Endothelial cell of umbilical vein (primary cell): ENCODE measurements around the gene SIVA1.

Experiments used
- CTCF ChIP-seq, 2 donors: IDR thresholded peaks; 1 replicate in 1 of 2; 2 replicates in 1 of 2; pipeline ENCODE4 v1.5.1; 2011; ENCODE audit warnings: low read length in 2 of 2, mild to moderate bottlenecking in 2 of 2, moderate library complexity in 2 of 2, control low read depth in 1 of 2, inconsistent platforms in 1 of 2, low read depth in 1 of 2; ENCODE audit not compliant: insufficient read depth in 1 of 2; ENCODE audit errors: extremely low read depth in 1 of 2
- MYC ChIP-seq: IDR thresholded peaks from one replicate; pipeline ENCODE4 v1.6.1; 2011; ENCODE audit warnings: mild to moderate bottlenecking, low read depth, low read length
- POLR2A ChIP-seq: IDR thresholded peaks from 2 replicates; pipeline ENCODE4 v1.6.1; 2012; ENCODE audit warnings: low read depth, mild to moderate bottlenecking, control low read depth, low read length
- POLR2AphosphoS5 ChIP-seq: IDR thresholded peaks from 2 replicates; pipeline ENCODE4 v1.6.1; 2012; ENCODE audit warnings: low read depth, mild to moderate bottlenecking, control low read depth, low read length, moderate library complexity; ENCODE audit not compliant: insufficient read depth

DNA sequence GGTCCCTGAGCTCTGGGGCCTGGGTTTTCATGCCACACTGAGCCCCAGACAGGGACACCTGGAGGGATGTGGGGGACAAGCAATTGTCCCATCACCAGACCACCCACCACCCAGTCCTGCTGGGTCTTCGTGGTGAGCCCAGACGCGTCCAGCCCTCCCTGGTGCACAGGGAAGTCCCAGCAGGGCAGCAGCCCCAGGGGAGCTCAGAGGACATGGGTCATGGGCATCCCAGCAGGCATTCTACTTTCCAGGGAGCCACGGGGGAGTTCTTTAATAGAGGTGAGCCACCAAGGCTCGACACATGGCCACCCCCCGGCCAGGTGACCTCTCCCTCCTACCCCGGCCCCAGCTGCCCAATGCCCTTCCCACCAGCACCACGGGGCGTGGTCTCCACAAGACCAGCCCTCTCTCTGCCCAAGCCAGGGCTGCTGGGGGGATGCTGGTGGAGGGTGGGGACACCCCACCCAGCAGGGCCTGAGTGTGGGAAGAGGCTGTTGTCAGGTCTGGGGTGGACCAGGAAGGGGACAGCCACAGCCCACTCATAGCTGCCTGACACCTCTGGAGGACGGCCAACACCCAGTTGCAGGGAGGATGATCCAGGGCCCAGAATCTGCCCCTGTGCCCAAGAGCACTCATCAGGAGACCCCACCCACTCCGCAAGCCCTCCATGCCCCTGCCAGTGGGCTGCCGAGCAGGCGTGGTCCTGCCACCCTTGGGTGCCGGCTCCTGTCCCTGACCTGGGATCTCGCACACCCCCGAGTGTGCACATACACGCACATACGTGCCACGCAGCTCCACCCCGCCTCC lies 28.5 kb downstream of the SIVA1 start:
- no peak for TF ChIP-seq POLR2AphosphoS5
- no peak for TF ChIP-seq MYC
- TF ChIP-seq CTCF (IDR thresholded peaks at IDR 0.05; ENCODE audit: extremely low read depth in 1 of 2, insufficient read depth in 1 of 2, low read depth in 1 of 2, low read length in 2 of 2) = no peak
- no peak for TF ChIP-seq POLR2A
